Dermis microvascular lymphatic vessel endothelial cell (primary cell): ENCODE results near the gene PRKAA2. TPM values are rescaled to one million over a fixed set of nuclear protein-coding genes. Genes with fewer than 3 reads are reported as not detected.
A peak's percentile ranks its signal among the peaks of the same experiment; 100 is the strongest.
"Not testable (repeated sequence)": the region's sequence is repeated elsewhere in the genome, so short reads cannot be mapped to it uniquely, and the experiment has no call there.

Experiments used
- DNase-seq, 2 donors: peaks; one replicate each; pipeline versions ENCODE4 v3.0.0 to v3.0.0-alpha.2; 2010; ENCODE audit warnings: low read depth in 2 of 2
- total RNA-seq: library from RNA; depleted of rRNA; stranded (reverse); fragments of >200 nt; gene quantifications from 2 replicates; pipeline ENCODE4 v1.2.1, GENCODE V29; 2014

PRKAA2 gene
- total RNA-seq, result 1.7 and 2.4 TPM in 2 replicates

- DNase-seq, result peak in 1 of 2 donors; percentile 46
These were observed at the start of gene PRKAA2 for GRCh38 chr1:56644919-56645676. TSS of gene PRKAA2 (plus strand) at chr1:56645314. CDS start at chr1:56645388, 74 bp downstream.

DNA sequence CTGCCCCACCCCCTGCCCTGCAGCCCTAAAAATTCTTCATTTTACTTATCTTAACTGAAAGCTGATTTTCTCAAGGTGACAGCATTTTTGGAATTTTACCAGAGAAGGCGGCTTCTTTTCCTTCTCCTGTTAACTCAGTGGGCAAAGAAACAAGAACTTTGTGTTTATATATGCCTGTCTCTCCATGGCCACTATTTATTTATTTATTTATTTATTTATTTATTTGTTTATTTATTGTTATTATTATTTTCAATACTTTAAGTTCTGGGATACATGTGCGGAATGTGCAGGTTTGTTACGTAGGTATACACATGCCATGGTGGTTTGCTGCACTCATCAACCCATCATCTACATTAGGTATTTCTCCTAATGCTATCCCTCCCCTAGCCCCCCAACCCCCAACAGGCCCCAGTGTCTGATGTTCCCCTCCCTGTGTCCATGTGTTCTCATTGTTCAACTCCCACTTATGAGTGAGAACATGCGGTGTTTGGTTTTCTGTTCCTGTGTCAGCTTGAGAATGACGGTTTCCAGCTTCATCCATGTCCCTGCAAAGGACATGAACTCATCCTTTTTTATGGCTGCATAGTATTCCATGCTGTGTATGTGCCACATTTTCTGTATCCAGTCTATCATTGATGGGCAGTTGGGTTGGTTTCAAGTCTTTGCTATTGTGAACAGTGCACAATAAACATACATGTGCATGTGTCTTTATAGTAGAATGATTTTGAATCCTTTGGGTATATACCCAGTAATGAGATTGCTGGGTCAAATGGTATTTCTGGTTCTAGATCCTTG, 49.5 kb upstream of the PRKAA2 start:
- not testable (repeated sequence) for DNase-seq

- DNase-seq, result not testable (repeated sequence)
These were observed 35.0 kb upstream of the PRKAA2 start for GRCh38 chr1:56610097-56610496.

- DNase-seq, result not testable (repeated sequence)
These were observed 34.3 kb upstream of the PRKAA2 start for GRCh38 chr1:56610770-56611169.

GRCh38 chr1:56617141-56617540, 28.0 kb upstream of the PRKAA2 start:
- no peak for DNase-seq

DNA sequence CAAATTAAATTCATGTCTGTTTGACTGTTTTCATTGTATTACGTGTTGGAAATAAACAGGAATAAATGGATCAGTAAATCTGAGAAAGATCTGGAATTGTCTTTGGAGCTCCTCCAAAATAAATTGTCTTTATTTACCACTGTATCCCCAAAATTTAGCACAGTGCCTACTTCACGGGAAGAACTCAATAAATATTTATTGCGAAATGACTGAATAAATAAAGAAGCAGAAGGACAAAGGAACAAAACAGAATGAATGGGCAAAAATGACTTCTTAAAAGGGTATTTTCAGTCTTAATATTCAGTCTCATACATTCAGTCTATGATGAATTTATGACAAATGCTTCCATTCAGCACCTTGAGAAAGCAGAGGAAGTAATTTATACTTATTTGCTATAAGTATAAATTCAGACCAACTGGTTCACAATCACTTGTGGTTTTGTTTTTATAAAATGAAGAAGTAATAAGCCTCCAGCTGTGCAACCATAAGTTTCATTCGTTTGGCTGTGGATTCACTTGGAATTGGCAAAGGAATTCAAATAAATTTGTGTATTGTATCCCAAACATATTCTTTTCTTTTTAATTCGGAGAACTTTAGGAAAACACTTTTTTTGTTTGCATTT, 19.2 kb upstream of the PRKAA2 start:
- no peak for DNase-seq

DNA sequence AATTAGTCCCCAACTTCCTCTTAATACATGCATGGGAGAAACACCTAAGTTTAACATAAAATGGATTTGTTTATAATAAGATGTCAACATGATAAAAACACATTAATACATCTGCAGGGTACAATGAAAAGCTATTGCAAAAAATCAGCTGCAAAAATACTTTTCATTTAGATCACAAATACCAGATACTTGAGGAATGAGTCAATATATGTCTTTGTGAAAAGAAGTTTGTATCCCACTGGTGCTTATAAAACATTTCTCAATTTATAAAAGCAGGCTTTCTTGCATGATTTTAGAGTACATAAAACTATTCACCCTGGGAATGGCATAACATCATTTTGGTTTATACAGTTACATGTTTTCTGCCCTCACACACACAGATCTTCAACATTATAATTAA, 18.6 kb upstream of the PRKAA2 start:
- no peak for DNase-seq

- no peak for DNase-seq
These were observed 18.0 kb upstream of the PRKAA2 start for GRCh38 chr1:56627019-56627635.

DNA sequence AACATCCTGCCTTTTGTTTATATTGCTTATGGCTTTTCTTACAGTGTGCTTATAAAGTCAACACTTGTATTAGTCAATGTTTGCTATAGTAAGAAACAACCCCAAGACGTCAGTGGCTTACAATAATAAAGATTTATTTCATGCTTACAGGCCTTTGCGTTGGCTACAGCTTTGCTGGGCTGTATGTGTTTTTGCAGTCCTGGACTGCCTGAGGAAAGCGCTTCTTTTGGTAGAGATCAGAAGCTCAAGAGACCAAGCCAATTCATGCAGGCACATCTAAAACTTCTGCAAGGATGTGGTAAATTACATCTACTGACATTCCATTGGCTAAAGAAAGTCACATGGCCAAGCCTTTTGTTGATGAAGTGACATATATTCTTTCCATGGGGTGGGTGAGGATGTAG, 17.5 kb upstream of the PRKAA2 start:
- no peak for DNase-seq

- DNase-seq, result no peak
These were observed 14.3 kb upstream of the PRKAA2 start for GRCh38 chr1:56630786-56631185.

- DNase-seq, result no peak
These were observed 13.2 kb upstream of the PRKAA2 start for GRCh38 chr1:56631901-56632300.

DNA sequence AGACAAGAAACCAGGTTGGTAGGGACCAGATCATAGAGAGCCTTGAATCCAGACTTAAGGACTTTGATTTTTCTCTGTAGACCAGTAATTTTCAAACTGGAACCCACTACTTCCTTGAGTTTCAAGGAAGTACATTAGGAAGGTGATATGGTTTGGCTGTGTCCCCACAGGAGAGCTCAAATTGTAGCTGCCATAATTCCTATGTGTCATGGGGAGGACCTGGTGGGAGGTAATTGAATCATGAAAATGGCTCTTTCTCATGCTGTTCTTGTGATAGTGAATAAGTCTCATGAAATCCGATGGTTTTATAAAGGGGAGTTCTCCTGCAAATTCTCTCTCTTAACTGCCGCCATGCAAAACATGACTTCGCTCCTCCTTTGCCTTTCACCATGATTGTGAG, 10.1 kb upstream of the PRKAA2 start:
- no peak for DNase-seq

DNA sequence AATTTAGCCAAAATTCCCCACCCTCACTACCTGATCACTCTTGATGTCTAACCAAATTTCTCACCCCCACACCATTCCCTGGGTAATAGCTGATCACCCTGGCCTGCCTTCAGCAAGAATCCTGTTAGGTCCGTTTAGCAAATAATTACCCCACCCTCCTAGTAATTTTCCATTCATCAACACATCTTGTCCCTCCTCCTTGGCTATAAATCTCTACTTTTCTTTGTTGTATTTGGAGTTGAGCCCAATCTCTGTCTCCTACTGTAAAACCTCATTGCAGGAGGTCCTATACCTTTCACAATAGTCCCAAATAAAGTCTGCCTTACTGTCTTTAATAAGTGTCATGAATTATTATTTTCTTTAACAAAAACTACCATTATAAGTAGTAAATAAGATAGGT, 6.9 kb upstream of the PRKAA2 start:
- DNase-seq, result no peak

DNA sequence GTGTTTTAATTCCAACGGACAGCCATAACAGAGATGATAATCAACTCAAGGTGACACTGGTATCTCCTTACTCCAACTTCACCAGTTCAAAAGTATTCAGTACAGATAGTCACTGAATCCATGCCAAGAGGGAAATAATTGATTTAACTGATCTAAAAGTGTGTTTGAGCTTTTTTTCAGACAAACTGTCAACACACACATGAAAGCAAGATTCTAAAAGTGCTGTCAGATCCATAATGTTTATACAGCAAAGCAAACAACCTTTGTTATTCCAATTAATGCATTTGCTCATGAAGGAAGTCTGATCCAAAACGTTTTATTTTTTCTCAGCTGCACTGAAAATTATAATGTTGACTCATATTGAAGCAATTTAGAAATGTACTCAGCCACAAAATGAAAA, 5.9 kb upstream of the PRKAA2 start:
- no peak for DNase-seq

DNA sequence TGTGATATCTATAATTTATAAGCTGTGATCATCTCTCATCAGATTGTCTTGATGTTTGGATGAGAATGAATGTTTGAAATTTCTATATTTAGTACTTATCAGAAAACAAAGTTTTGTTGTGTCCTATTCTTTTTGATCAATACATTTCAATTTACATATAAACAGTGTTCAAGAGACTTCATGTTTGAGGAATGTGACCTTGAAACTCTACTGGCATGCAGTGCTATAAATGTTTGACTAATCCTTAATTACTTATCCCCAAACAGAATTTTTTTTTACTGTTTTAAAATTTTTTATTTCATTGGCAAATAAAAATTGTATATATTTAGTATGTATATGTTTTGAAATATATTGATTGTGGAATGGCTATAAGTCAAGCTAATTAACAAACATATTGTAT, 1.5 kb upstream of the PRKAA2 start:
- DNase-seq, result no peak

DNA sequence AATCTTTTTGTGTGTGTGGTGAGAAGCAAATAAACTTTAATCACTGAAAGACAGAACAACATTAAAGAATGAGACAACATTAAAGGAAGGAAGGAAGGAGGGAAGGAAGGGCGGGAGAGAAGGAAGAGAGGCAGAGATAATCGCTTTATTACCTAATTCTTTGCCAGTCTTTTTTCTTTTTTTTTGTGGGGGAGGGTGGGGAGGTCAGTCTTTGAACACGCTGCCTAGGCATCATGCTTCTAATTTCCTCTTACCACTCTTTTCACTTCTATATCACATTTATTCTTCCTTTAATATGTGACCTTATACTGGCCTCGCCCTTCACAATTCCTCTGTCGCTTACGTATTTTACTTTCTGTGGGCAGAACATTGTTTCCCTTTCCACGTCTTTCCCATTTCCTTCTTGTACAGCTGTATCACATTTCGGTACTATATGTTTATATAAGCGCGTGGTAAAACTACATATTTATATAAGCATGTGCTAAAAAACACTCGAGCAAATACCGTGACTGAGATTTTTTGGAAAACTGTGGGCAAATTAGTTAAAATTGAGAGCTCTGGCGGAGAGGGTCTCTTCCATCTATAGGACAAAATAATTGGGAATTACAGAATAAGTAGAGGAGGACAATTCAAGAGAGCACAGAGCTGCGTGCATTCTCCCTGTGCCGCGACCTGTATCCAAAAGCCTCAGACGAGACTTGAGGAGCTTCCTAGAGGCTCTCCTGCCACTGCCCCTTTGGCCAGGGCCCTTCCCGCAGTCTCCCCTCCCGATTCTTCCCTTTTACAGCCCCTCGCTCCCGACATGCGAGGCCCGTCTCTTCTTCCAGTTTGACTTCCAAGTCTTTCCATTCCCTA, 823 bp upstream of the PRKAA2 start:
- peak in 1 of 2 donors; percentile 34 for DNase-seq

DNA sequence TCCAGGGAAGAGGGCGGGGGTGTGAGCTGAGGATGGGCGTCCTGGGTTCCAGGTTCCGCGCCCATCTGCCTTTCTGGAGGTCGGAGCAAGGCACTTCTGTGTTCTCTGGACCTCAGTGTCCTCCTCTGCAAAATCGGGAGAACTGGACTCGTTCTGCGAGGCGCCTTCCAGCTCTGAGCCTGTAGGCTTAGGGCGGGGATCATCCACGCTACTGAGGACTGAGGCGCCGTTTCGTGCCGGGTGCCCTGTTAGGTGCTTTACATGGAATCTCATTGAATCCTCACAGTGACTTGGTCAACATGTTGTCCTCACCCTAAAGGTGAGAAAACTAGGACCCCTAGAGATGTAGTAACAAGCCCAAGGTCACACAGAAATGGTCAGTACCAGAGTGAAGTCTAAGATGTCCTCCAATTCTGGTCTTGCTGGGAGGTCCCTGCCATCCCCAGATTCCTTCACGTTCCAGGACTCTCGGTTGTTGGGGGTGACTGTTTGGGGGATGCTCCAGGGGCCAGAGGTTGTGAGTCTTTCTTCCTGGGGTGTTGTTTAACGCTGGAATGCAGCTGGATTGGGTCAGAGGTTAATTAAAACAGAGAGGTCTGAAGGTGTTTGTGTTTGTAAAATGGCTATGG, 677 bp downstream of the PRKAA2 start:
- DNase-seq, result peak in 1 of 2 donors; percentile 8

- no peak for DNase-seq
These were observed 1.5 kb downstream of the PRKAA2 start for GRCh38 chr1:56646611-56647010.

GRCh38 chr1:56647106-56647505, 2.0 kb downstream of the PRKAA2 start:
- DNase-seq, result no peak

DNA sequence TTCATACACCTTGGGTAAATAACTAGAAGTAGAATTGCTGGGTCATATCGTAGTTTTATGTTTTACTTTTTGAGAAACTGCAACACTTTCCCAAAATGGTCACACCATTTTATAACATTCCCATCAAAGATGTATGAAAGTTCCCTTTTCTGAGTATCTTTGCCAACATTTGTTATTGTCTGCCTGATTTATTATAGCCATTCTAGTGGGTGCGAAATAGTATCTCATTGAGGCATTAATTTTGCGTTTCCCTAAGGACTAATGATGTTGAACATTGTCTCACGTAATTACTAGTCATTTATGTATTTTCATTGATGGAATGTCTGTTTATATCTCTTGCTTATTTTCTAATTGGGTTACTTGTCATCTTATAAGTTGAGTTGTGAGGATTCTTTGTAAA, 3.4 kb downstream of the PRKAA2 start:
- DNase-seq, result no peak
